GM18499 (cell line): ENCODE measurements around the gene PARL.
"Not testable (repeated sequence)": the region's sequence is repeated elsewhere in the genome, so short reads cannot be mapped to it uniquely, and the experiment has no call there.

Experiments
- ATAC-seq: cut with Tn5 transposase; IDR thresholded peaks from one replicate; pipeline ENCODE4 v1.9.1; 2021; ENCODE audit warnings: moderate number of reproducible peaks; ENCODE audit not compliant: insufficient read depth, unreplicated experiment

Gene PARL

GRCh38 chr3:183906234-183906921 is 21.7 kb upstream of the PARL start:
- ATAC-seq, result no peak

- no peak for ATAC-seq
These were observed 20.4 kb upstream of the PARL start for GRCh38 chr3:183904833-183905780.

- ATAC-seq, result no peak
These were observed 13.3 kb upstream of the PARL start for GRCh38 chr3:183898028-183898431.

- ATAC-seq, result no peak
These were observed 12.9 kb upstream of the PARL start for GRCh38 chr3:183897606-183898005.

GRCh38 chr3:183896610-183897009 is 11.9 kb upstream of the PARL start:
- no peak for ATAC-seq

GRCh38 chr3:183896184-183896583 is 11.5 kb upstream of the PARL start:
- ATAC-seq, result no peak

DNA sequence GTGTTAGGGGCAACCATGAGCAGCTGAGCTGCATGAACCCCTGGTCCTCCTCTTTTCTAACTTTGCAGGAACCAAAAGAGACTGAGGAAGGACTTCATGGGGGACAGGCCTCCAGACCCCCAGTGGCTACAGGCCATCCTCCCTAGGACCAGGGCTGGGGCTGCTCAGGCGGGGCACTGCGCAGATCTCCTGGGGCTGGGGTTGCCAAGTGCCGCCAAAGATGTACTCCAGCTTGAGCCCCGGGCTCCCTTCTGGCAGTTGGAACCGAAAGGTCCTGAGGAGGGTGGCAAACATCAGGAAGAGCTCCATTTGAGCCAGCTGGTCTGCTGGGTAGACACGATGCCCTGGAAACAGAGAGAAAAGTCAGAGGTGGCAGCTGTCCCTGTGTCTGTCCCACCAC is 11.1 kb upstream of the PARL start:
- no peak for ATAC-seq

DNA sequence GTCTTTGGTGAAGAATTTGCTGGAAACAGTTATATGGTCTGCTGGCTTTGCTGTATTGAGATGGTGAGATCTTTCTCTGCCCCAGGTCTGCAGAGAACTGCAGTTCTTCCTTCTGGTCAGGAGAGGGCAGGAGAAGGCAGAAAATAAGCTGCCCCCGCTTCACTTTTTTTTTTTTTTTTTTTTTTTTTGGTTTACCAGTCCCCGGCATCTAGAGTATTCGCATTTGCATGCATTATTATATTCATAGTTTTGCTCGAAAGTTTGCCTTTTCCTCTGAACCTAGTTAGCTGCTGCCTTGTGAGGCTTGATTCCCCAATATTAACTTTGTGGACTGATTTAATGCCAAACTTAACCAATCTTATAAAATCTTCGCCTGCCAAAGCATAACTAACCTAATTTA is 10.6 kb upstream of the PARL start:
- ATAC-seq, result no peak

DNA sequence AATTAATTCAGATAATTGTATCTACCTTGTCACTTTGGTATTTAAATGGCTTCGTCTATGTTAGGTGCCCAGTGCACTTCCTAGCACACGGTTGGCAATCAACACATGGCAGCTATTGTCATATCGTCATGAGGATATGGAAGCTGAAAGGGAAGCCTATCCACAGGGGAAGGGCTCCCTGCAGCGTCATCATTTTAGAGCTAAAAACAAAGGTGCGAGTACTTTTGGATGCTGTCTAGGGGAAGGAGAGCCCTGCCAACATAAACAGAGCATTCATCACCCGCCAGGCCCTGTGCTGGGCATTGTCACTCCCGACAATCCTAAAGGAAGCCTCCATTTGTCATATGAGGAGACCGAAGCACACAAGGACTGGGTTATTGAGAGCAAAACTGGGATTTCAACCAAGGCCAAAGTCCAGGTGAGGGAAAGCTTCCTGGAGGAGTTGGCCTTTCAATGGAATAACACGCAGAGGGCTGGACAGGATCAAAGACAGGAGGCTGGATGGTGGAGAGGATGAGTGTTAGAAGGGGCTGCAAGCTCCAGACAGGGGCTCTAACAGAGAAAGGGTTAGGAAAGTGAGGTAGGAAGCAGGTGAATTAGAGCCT is 8.0 kb upstream of the PARL start:
- ATAC-seq, result no peak

GRCh38 chr3:183885766-183886165 is 1.1 kb upstream of the PARL start:
- ATAC-seq, result no peak

GRCh38 chr3:183884097-183884426 is 618 bp downstream of the PARL start:
- no peak for ATAC-seq

DNA sequence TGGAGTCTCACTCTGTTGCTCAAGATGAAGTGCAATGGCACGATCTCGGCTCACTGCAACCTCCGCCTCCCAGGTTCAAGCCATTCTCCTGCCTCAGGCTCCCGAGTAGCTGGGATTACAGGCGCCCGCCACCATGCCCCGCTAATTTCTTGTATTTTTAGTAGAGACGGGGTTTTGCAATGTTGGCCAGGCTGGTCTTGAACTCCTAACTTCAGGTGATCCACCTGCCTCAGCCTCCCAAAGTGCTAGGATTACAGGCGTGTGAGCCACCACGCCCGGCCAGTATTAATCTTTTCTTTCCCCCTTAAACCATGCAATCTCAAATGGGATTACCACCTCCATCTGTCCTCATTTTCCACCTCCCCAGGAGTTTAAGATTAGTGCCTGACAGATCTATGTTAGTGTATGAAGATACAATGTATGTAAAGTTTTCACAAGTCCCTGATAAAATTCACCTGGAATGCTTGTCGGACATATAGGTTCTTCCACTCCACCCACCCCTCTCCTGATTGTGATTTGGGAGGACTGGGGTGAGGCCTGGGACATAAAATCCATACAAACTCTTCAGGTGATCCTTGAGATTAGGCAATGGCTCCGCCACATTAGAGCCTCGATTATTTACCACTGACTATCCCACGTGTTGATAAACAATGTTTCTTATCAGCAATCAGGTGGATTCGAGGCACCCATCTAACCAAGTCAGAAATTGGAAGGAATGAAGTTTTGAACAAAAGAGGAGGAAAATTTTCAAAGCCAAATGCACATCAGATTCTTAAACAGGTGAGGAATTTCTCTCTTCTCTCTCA is 1.2 kb downstream of the PARL start:
- ATAC-seq, result no peak

GRCh38 chr3:183880121-183880520 is 4.6 kb downstream of the PARL start:
- no peak for ATAC-seq

- ATAC-seq, result no peak
These were observed 5.4 kb downstream of the PARL start for GRCh38 chr3:183879243-183879642.

DNA sequence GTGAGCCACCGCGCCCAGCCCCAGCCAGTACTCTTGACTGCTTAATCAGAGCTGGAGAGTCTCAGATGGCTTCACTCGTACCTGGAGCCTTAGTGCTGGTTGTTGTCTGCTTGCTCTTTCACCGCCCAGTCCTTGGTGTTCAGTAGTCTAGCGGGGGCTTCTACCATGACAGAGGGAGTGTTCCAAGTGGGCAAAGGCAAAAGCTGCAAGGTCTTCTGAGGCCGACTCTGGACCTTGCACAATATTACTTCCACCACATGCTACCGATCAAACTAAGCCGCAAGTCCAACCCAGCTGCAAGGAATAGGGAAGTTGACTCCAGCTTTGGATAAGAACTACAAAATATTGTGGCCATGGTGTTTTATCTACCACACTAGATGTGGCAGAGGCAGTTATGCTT is 6.6 kb downstream of the PARL start:
- ATAC-seq, result no peak

GRCh38 chr3:183877227-183877626 is 7.5 kb downstream of the PARL start:
- not testable (repeated sequence) for ATAC-seq

GRCh38 chr3:183875411-183875810 is 9.3 kb downstream of the PARL start:
- no peak for ATAC-seq

DNA sequence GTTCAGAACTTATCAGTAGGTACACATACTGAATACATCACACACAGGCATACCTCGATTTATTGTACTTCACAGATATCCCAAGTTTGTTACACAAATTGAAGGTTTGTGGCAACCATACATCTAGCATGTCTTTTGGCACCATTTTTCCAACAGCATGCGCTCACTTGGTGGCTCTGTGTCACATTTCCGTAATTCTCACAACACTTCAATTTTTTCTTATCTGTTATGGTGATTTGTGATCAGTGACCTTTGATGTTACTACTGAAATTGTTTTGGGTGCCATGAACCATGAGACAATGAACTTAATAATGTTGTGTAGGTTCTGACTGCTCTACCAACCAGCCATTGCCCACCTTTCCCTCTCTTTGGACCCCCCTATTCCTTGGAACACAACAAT is 10.8 kb downstream of the PARL start:
- no peak for ATAC-seq

DNA sequence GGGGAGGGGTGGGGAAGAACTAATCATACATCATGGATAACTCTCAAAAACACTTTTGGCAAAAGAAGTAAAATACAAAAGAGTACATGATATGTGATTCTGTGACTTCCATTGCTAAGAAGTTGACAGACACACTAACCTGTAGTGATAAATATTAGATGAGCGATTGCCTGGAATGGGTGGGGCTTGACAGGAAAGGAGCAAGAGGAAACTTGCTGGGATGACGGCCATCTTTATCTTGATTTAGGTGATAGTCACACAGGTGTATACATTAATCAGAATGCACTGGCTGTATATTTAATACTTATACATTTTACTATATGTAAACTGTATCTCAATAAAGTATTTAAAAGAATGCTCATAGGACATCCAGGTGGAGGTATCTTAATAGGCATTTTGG is 13.1 kb downstream of the PARL start:
- ATAC-seq, result no peak

- no peak for ATAC-seq
These were observed 14.1 kb downstream of the PARL start for GRCh38 chr3:183870563-183870962.

DNA sequence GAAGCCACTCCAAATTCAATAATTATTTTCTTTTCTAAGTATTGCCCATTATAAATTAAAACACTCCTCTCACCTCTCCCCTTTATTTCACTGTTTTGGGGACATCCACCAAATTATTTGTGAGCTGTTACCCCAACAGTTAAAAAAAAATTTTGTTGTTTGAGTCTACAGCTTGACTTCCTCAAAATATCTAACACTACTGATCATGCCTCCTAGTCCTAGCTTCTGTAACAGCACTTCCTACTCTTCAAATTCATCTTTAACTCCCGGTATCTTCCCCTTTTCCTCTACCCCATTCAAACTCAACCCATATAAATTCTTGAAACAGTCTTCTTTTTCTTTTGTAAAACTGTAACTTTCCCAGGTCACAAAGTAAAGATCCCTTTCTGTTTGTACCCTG is 15.9 kb downstream of the PARL start:
- ATAC-seq, result no peak
